OCI-LY3 (cell line): ENCODE data around the gene SFXN4.

Experiments used
- EZH2phosphoT487 ChIP-seq: fragments of 200-600 bp; shearing (Covaris generic); IDR thresholded peaks from 2 replicates; pipeline ENCODE4 v1.6.1; 2018; ENCODE audit warnings: antibody characterized with exemption, mixed run types, low read depth
- TF ChIP-seq, protein P1 (sequence below): fragments of 200-600, 300-600 bp; sonication (generic); IDR thresholded peaks from 2 replicates; pipeline ENCODE4 v1.5.1; 2014; ENCODE audit warnings: antibody characterized with exemption, low read length, low read depth

- TF ChIP-seq, protein P1, sequence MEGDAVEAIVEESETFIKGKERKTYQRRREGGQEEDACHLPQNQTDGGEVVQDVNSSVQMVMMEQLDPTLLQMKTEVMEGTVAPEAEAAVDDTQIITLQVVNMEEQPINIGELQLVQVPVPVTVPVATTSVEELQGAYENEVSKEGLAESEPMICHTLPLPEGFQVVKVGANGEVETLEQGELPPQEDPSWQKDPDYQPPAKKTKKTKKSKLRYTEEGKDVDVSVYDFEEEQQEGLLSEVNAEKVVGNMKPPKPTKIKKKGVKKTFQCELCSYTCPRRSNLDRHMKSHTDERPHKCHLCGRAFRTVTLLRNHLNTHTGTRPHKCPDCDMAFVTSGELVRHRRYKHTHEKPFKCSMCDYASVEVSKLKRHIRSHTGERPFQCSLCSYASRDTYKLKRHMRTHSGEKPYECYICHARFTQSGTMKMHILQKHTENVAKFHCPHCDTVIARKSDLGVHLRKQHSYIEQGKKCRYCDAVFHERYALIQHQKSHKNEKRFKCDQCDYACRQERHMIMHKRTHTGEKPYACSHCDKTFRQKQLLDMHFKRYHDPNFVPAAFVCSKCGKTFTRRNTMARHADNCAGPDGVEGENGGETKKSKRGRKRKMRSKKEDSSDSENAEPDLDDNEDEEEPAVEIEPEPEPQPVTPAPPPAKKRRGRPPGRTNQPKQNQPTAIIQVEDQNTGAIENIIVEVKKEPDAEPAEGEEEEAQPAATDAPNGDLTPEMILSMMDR, result no peak
- no peak for TF ChIP-seq EZH2phosphoT487
Observed at GRCh38 chr10:119166564-119166963, 1.1 kb upstream of the SFXN4 start.
